ENCODE results near the gene PNPLA6.

Gene PNPLA6

DNA sequence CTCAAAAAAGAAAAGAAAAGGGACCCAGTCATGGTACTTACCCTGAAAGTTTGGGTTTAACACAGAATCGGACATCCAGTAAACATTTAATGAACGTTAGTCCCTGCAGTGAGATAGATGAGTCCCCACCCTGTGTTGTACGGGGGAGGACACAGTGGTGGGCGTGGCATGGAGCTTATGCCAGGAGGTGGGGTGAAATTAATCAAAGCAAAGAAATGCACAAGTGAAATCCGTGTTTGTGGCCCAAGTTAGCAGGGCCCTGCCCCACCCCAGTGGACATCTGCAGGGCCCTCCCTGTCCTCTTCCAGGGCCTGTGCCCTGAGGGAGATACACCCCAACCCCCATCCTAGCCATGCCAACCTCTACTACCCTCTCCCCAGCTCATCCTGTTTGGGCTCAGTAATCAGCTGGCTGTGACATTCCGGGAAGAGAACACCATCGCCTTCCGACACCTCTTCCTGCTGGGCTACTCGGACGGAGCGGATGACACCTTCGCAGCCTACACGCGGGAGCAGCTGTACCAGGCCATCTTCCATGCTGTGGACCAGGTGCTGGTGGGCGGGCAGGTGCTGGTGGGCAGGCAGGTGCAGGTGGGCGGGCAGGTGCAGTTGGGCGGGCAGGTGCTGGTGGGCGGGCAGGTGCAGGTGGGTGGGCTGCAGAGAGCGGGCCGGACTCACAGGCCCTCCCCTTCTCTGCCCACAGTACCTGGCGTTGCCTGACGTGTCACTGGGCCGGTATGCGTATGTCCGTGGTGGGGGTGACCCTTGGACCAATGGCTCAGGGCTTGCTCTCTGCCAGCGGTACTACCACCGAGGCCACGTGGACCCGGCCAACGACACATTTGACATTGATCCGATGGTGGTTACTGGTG is 9.2 kb upstream of the PNPLA6 start:
- H3K4me3 ChIP-seq (ENCODE audit: low read length): no peak overlapping the region
- TF ChIP-seq, protein P1, sequence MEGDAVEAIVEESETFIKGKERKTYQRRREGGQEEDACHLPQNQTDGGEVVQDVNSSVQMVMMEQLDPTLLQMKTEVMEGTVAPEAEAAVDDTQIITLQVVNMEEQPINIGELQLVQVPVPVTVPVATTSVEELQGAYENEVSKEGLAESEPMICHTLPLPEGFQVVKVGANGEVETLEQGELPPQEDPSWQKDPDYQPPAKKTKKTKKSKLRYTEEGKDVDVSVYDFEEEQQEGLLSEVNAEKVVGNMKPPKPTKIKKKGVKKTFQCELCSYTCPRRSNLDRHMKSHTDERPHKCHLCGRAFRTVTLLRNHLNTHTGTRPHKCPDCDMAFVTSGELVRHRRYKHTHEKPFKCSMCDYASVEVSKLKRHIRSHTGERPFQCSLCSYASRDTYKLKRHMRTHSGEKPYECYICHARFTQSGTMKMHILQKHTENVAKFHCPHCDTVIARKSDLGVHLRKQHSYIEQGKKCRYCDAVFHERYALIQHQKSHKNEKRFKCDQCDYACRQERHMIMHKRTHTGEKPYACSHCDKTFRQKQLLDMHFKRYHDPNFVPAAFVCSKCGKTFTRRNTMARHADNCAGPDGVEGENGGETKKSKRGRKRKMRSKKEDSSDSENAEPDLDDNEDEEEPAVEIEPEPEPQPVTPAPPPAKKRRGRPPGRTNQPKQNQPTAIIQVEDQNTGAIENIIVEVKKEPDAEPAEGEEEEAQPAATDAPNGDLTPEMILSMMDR (IDR thresholded peaks at IDR 0.05; ENCODE audit: insufficient read depth, low read depth, low read length, missing control alignments): no peak
- DNase-seq (ENCODE audit: low read depth): no peak

DNA sequence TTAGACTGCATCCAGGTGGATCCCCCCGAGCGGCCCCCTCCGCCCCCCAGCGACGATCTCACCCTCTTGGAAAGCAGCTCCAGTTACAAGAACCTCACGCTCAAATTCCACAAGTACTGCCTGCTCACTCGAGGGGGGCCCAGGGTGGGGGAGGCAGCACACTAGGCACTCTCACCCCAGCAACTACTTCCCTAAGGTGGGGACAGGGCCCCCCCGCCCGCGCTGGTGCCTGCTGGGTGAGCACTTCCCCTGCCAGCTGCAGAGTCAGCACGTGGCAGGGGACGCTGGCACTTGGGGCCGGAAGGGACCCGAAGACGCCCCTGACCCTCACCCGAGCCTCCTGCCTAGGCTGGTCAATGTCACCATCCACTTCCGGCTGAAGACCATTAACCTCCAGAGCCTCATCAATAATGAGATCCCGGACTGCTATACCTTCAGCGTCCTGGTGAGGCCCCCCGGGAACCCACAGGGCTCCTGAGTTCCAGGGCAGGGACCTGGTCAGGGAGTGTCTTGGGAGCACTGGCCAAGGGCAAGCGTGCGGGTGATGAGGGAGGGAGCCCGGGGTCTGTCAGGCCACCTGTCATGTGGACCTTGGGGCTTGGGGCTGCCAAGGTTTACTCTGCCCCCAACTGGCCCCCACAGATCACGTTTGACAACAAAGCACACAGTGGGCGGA is 7.9 kb upstream of the PNPLA6 start:
- TF ChIP-seq, protein P1 (IDR thresholded peaks at IDR 0.05; ENCODE audit: insufficient read depth, low read depth, low read length, missing control alignments): no peak
- H3K4me3 ChIP-seq (ENCODE audit: low read length): no peak overlapping the region
- DNase-seq (ENCODE audit: low read depth): no peak

DNA sequence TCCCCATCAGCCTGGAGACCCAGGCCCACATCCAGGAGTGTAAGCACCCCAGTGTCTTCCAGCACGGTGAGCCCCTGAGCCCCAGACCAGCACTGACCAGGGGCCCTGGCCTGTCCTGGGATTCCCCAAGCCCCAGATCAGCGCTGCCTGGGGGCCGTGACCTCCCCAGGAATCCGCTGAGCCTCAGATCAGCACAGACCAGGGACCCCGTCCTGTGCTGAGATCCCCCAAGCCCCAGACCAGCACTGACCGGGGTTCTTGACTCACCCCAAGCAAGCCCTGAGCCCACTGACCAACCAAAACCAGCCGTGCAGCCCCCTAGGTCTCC is 7.4 kb upstream of the PNPLA6 start:
- H3K4me3 ChIP-seq (ENCODE audit: low read length): no peak overlapping the region
- TF ChIP-seq, protein P1 (IDR thresholded peaks at IDR 0.05; ENCODE audit: insufficient read depth, low read depth, low read length, missing control alignments): no peak
- no peak for DNase-seq (ENCODE audit: low read depth)

DNA sequence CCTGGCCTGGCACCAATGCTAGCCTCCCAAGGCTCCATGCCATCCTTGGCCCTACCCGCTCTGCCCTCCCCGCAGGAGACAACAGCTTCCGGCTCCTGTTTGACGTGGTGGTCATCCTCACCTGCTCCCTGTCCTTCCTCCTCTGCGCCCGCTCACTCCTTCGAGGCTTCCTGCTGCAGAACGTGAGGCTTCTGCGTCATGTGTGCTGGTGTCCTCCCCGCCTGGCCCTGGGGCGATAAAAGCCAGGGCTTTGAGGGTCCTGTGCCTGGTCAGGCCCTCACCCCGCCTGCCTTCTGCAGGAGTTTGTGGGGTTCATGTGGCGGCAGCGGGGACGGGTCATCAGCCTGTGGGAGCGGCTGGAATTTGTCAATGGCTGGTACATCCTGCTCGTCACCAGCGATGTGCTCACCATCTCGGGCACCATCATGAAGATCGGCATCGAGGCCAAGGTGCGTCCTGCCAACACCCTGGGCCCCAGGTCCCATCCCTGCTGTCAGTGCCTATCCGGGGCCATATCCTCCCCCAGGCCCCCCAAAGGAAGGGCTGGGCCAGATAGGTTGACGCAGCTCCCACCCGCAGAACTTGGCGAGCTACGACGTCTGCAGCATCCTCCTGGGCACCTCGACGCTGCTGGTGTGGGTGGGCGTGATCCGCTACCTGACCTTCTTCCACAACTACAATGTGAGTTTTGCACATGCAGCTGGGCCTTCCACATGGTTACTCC is 6.8 kb upstream of the PNPLA6 start:
- no peak for DNase-seq (ENCODE audit: low read depth)
- TF ChIP-seq, protein P1 (IDR thresholded peaks at IDR 0.05; ENCODE audit: insufficient read depth, low read depth, low read length, missing control alignments): no peak
- no peak overlapping the region for H3K4me3 ChIP-seq (ENCODE audit: low read length)

DNA sequence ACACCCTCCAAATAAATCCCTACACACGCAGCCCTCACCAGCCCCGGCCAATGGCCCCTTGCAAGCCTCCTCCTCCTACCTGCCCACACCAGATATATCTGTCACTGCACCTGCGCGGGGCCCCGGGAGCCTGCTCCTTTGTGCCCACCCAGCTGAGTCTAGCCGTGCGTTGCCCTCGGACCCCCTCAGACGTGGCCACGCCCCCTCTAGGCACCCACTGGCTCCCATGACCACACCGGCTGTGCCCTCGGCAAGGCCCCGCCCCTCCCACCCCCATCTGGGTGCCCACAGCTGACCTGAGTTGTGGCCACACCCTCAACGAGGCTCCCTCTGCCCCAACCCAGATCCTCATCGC is 6.3 kb upstream of the PNPLA6 start:
- H3K4me3 ChIP-seq (ENCODE audit: low read length): no peak overlapping the region
- TF ChIP-seq, protein P1 (IDR thresholded peaks at IDR 0.05; ENCODE audit: insufficient read depth, low read depth, low read length, missing control alignments): no peak
- no peak for DNase-seq (ENCODE audit: low read depth)

DNA sequence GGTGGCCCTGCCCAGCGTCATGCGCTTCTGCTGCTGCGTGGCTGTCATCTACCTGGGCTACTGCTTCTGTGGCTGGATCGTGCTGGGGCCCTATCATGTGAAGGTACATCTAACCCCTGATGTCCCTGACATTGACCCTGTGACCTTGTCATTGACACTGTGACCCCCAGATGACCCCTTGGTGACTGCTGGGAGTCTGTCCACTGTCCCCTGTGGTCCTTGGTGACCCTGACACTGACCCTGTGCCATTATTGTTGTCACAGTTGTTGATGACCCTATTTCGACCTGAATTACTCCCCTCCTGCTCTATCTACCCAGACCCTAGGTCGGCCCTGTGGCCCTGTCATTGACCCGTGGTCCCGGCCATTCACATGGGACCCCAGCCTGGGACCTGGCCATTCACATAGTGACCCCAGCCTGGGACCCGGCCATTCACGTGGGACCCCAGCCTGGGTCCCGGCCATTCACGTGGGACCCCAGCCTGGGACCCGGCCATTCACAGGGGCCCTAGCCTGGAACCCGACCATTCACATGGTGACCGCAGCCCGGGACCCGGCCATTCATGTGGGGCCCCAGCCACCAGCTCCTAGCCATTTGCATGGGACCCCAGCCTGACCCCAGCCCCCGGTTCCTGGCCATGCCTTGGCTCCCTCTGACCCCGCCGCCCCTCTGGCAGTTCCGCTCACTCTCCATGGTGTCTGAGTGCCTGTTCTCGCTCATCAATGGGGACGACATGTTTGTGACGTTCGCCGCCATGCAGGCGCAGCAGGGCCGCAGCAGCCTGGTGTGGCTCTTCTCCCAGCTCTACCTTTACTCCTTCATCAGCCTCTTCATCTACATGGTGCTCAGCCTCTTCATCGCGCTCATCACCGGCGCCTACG is 5.7 kb upstream of the PNPLA6 start:
- H3K4me3 ChIP-seq (ENCODE audit: low read length): no peak overlapping the region
- DNase-seq (ENCODE audit: low read depth): no peak
- TF ChIP-seq, protein P1 (IDR thresholded peaks at IDR 0.05; ENCODE audit: insufficient read depth, low read depth, low read length, missing control alignments): no peak

All from epithelial cell of esophagus (primary cell).